DMS53 treated with DMSO at 0.1 percent for 48 hours (cell line): ENCODE results near the gene CADPS.

Experiments used
- DNase-seq: peaks from one replicate; lab custom pipeline; 2025; ENCODE audit not compliant: unreplicated experiment; lab: John Stamatoyannopoulos, UW

CADPS gene

DNA sequence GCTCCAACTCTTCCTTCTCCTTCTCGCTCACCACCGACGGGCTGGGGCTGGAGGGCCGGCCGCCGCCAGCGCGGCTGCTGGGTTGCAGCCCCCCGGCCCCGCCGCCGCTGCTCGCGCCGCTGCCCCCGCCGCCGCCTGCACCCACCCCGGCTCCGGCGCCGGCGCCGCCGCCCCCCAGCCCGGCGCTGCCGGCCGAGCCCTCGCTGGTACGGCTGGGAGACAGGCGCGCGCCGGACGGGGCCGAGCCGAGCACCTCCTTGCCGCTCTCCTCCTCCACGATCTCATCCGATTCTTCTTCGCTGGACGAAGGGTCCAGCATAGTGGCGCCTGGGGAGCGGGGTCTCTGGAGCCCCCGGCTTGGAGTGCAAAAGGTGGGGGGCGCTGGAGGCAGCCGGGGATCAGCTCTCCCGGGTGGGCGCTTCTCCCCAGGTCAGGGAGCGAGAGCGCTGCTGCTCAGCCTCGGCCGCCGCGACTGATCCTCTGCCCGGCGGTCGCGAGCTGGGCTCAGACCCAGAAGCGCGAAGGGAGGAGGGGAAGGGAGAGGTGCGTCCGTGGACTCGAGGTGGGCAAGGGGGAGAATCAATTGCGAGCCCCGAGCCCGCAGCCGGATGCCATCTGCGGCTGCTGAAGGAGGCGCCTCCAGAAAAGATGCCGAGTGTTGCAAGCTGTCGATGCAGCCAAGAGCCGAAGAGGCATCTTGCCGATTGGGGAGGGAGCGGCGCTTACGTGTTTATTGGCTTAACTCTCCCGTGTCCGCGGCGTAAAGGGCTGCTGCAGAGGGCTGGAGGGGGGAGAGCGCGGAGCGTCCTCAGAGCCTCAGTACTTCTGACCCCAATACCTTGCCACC, at the start of gene CADPS:
CADPS (minus strand) TSS at position 706 of the 847 bp plus-strand sequence; CDS start at position 319, 387 bp downstream.
- DNase-seq, result no peak

GRCh38 chr3:62923066-62923465, 47.9 kb upstream of the CADPS start:
- no peak for DNase-seq

- DNase-seq, result no peak
Measured at GRCh38 chr3:62922326-62922725, 47.1 kb upstream of the CADPS start.

DNA sequence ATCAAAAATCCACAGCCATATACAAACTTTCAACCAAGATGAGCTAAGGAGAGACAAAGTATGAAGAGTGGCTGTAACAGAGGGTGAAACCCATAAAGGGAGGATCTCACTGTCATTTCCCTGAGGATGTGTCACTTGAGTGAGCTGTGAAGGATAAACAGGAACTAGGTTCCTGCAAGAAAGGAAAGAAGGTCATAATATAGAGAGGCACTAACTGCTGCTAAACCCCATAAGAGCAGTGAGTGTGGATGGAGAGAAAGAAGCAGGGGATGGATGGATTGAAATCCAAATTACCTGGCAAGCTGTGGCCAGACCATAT, 45.2 kb upstream of the CADPS start:
- DNase-seq, result no peak

GRCh38 chr3:62919784-62920465, 44.7 kb upstream of the CADPS start:
- no peak for DNase-seq

- no peak for DNase-seq
Measured at GRCh38 chr3:62918777-62919176, 43.6 kb upstream of the CADPS start.

DNA sequence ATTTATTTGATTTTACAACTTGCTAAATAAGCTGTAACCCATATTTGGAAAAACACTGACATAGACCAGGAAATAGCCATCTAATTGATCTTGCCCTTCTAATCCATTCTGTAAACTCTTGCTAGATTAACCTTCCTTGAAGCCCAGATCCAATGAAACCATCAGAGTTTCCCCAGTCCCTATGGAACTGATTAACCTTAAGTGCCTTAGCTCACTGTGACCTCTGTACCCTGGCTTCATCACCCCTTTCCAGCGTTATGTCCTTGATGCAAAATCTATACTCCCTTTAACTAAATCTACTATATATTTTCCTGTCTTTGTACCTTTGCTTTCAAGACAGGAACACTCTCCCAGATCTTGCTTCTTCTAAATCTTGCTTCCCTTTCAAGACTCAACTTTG, 42.9 kb upstream of the CADPS start:
- no peak for DNase-seq

- no peak for DNase-seq
Measured at GRCh38 chr3:62911526-62911925, 36.3 kb upstream of the CADPS start.

GRCh38 chr3:62905331-62905730, 30.1 kb upstream of the CADPS start:
- DNase-seq, result no peak

DNA sequence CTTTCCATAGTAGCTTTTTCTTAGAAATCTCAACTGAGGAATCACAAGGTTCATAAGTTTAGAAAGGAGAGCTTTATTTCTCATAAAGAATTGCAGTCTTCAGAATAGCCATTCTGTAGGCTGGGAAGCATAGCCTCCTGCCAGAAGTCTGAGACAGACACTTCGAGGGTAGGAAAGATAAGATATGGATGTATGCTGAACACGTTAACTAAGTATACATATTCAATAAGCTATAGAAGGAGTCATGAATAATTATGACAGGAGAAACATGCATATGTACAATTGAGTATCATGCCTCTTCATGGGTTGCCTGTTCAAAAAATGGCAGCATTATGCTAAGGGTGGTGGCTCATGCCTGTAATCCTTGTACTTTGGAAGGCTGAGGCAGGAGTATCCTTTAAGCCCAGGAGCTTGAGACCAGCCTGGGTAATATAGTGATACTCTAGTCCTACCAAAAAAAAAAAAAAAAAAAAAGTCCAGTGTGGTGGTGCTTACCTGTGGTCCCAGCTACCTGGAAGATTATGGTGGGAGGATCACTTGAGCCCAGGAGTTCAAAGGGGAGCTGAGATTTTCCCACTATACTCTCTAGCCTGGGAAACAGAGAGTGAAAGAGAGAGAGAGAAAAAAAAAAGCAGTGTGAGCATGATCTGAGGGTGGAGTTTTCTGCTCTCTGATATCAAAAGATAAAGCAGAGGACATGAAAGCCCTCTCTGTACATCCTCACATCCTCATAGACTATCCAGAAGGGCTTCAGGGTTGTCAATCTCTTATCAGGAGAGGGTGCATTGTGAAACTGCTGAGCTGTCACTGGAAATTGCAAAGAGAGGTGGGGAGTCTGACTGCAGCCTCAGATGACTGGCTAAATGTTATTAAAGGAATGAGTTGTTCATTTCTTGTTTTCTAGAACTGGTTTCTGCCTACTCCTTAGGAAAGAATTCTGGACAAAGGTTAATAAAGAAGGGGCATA, 23.6 kb upstream of the CADPS start:
- no peak for DNase-seq

DNA sequence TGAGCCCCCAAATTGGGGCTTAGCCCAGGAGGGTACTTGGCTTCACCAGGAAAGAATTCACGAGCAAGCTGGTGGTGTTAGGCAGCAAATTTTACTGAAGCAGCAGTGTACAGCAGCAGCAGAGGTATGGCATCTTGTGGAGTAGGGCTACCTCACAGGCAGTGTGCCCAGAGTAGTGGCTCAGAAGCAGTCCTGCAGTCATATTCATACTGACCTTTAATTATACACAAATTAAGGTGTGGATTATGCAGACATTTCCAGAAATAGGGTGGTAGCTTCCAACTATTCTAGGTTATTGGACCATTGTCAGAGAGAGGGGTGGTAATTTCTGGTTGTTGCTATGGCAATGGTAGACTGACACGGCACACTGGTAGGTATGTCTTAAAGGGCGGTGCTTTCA, 20.7 kb upstream of the CADPS start:
- no peak for DNase-seq

DNA sequence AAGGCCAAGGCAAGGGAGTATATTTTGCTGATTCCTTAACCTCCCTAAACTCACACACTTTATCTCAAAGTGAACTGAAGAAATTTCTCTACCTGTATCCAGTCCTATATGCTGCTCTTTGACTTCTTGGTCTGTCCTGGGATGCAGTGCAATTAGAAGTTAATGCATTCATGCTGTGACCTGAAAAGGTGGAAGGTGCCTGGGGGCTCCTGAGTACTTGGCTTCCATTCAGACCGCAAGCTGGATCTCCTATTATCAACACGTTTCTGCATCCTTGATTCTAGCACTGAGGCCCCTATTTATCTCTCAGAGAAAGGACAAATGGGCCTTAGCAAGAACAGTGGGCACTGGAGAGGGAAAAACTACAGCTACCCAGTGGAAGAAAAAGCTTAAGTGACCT, 17.7 kb upstream of the CADPS start:
- DNase-seq, result no peak

- DNase-seq, result no peak
Measured at GRCh38 chr3:62892045-62892444, 16.8 kb upstream of the CADPS start.

DNA sequence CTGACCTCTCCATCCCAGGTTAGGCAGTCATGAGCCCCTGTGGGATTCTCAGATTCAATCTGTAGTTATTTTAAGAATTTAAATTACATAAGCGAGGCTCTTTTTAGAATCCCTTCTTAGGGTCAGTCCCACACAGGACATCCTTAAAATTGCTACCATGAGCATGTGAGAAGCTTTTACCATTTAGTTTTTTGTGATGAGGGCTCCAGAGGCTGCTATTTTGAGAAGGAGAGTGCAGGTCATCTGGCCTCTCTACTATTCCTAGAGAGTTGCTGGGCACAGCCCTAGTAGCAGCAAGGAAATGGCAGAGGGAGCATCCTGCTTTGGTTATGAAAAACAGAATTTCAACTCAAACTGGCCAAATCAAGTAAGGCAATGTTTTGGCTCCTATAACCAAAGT, 13.6 kb upstream of the CADPS start:
- no peak for DNase-seq

GRCh38 chr3:62888180-62888579, 13.0 kb upstream of the CADPS start:
- DNase-seq, result no peak

DNA sequence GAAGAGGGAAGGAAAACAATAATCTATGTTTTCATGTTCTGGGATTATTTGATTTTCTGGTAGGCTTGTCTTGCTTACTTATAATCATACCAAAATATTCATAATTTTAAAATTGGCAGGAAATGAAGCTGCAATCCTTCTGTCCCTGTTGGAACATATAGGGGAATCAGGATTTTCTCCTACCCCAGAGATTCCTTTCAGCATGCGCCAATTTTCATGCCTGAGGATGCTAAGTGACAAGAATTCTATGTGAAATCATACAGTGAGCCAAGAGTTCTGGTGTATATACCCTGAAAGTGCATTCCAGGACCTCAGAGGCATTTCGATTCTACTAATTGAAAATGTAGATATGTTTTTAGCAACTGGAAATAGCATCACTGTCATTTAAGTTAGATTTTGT, 9.9 kb upstream of the CADPS start:
- DNase-seq, result no peak

GRCh38 chr3:62884096-62884870, 9.1 kb upstream of the CADPS start:
- no peak for DNase-seq

- DNase-seq, result no peak
Measured at GRCh38 chr3:62882676-62883200, 7.5 kb upstream of the CADPS start.

DNA sequence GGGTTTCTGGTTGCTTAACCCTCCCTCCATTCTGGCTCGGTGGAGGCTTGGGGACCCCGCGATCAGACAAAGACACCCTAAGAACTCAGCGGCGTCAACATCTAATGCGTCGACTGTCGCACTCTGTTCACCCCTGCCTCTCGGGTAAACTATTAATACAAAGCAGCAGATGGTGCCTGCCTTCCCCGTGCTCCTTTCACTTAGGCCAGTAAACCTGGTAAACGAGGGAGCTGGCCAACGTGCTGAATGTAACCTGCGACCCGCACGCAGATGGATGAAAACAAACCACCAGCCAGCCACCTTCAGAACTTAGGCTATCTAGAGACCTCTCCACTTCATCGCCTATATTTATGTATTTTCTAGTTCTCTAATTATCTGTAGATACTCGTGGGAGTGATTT, 848 bp upstream of the CADPS start:
- no peak for DNase-seq

DNA sequence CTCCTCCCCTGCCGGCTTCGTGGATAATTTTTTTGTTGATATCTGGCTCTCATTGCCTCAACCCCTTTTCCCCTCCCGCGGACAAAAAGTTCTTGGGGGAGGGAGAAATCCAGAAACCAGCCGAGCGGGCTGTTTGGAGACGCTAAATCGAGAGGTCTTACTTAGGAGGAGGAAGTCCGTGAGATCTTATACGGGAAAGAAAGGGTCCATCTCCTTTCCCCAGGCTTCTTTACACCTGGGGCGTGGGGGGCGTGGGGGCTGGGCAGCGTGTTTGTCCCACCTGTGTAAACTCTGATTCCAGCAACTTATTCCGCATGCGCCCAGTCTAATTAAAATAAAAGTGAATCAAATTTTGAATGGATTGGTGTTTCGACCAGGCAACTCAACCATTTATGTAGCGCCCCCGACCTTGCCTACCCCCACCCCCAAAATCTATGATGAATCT, 364 bp upstream of the CADPS start:
- no peak for DNase-seq
